ENCODE measurements around the gene OBP2A. TPM values are rescaled to one million over a fixed set of nuclear protein-coding genes. Genes with fewer than 3 reads are reported as not detected.
"Not testable (repeated sequence)": the region's sequence is repeated elsewhere in the genome, so short reads cannot be mapped to it uniquely, and the experiment has no call there.

The OBP2A gene, protein sequence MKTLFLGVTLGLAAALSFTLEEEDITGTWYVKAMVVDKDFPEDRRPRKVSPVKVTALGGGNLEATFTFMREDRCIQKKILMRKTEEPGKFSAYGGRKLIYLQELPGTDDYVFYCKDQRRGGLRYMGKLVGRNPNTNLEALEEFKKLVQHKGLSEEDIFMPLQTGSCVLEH
- not detected in 2 replicates for total RNA-seq

DNA sequence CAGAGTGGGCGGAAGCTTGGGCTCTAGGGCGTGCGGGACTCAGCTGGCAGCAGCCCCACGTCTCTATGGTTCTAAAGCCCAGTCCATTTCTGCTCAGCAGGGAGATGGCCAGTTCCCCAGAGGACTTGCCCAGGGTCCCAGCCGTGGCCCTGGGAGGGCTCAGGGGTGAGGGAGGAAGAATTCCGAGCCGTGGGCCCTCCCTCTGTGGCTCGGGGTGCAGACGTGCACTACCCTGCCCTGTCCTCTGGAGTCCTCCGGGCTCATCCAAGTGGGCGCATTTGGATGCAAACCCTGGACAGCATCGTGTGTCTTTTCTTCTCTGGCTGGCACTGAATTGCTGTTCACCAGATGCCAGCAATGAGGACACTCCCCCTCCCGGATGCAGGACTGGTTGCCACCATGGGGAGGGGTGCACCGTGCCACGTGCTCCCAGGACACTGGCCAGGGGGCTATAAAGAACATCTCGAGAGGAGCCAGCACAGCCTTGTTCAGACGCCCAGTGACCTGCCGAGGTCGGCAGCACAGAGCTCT lies at the start of gene OBP2A:
OBP2A (plus strand) TSS at position 481 of the 531 bp plus-strand sequence. CDS start 55 bp downstream, outside the sequence.
- not testable (repeated sequence) for DNase-seq (ENCODE audit: low read depth in 2 of 2)

DNA sequence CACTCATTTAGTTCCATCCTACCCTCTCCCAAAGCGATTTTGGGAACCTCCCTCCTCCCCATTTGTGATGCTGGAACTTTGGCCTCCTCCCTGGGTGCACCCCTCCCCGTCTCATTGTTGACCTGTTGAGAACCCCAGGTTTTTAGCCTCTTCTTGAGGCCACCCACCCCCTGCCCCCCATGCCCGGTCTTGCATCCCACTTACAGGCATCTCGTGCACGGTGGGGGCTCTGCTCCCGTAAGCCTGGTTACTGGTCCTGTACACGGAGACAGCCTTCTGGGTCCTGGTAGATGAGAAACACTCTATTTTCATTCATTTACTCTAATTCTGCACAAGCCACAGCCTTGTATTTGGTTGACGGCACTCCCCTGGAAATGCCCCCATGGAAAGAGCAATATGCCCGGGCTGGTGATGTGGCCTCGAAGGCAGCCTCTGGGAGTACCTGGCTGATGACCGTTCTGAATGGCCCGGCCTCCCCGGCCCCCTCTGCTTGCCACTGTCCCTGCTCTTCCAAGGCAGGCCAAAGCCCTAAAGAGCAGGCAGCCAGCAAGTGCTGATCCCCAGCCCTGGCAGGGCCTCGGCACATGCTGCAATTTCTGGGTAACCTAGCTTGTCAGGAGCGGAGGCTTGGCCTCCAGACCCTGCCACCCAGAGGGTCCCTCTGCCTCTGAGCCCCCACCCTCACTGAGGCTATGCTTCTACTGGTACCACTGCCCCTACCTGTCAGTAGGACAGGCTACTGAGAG lies 47.4 kb upstream of the OBP2A start:
- DNase-seq (ENCODE audit: low read depth in 2 of 2), result no peak

DNA sequence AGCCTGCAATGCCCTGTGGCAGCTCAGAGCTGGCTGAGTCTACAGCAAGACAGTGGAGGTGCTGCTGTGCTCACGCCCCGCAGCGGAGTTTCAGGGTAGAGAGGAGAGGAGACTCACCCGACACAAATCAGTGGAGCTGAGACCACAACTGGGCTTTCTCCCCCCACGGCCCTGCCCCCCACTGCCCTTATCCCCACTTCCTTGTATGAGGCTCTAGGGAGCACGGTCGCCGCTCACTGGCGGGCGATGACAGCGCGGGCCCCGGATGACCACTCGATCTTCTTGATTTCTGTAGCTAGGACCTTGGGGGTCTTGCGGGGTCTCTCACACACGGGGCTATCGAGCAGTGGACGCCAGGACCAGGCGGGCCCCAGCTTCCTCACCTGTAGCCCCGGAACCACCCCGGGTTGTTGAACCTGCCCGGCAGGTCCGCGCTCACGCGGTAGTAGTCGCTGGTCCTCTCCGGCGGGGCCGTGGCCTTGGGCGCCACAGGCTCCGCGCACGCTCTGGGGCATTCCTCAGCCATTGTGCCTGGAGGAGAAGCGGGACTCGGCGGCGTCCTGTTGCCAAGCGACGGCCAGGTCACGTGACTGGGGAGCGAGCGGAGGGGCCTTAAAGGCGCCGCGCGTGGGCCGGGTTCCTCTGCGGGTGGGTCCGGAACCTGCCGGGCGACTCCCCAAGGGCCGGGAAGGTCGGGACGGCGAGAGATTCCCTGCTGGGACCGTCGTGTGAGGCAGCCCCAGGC lies 46.4 kb upstream of the OBP2A start:
- DNase-seq (ENCODE audit: low read depth in 2 of 2), result peak; percentile 73 to 91

DNA sequence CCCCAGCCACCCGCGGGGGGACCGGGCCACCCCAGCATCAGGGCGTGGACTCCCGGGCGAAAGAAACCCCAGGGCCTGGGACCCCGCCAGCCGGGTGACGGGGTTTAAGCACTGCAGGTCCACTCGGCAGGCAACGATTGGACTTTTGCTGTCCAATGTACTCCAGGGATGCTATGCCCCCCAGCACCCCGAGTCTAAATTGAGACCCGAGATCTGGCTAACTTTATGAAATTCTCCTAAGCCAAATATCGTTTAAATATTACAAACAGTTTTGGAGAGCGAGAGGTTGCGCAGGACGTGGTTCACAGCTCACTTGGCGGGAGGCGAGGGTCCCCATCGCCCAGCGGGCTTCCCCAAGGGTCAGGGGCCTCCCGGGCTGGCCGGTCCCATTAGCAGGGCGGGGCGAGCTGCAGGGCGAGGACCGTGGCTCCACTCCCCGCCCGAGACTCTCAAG lies 45.8 kb upstream of the OBP2A start:
- DNase-seq (ENCODE audit: low read depth in 2 of 2), result peak; percentile 17 to 66

DNA sequence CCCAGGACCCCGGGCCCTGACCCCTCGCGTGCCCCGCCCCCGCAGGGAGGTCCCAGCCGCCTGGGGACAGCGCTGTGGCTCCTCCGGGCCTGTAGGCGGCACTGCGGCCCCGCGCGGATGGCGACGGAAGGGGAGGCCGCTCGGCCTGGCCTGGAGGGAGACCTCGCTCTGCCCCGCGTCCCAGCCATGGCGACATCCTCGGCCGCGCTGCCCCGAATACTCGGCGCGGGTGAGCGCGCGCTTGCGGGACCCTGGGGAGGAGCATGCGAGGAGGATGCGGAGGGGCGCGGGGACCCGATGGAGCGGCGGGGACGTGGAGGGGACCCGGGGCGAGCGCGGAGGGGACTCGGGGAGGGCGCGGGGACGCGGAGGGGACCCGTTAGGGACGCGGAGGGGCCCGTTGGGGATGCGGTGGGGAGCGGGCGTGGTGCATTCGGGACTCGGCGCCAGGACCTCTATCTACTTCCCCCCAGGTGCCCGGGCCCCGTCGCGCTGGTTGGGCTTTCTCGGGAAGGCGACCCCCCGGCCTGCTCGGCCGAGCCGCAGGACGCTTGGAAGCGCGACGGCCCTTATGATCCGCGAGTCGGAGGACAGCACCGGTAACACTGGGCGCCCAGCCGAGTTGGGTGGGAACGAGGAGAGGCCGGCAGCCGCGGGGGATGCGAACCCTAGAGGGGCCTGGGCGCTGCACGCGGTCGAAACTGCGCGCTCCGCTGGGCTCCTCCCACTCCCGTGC lies 45.2 kb upstream of the OBP2A start, which contains the start of gene MRPS2:
MRPS2 (plus strand) TSS at position 158 of the 736 bp plus-strand sequence; CDS start at position 187, 29 bp downstream.
- DNase-seq (ENCODE audit: low read depth in 2 of 2), result peak; percentile 65 to 90

DNA sequence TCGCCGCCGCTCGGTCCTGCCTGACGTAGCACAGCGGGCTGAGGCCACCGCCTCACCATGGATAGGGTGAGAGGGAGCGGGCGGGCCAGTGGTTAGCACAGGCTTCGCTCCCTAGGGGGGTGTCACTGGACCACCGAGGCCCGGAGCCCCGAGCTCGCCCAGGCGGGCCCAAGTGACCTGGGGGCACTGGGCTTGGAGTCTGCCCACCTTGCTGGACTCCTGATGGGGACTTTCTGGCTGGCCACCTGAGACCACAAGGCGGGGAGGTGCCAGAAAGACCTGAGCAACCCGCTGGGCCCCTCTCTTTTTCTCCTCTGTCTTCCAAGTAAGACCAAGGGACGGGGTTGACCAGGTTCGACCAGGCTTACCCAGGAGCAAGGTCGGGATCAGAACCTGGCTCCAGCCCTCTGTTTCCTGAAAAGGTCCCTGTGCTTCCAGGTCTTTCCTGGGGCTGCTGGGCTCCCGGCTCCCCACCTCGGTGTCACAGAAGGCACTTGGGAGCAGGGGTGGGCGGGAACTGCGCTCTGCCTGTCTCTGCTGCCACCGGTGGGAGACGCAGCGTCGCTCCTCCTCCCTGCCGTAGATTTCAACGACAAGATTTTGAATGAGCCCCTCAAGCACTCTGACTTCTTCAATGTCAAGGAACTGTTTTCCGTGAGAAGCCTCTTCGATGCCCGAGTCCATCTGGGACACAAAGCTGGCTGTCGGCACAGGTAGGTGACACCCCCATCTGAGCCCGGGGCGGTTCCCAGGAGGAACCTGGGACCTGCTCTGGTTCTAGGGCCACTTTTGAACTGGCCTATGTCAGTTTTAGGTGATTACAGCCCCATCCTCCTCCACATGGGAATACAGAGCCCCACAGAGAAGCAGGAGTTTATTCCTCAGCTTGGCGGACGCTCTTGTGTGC lies 44.4 kb upstream of the OBP2A start:
- DNase-seq (ENCODE audit: low read depth in 2 of 2), result peak; percentile 24 to 81

DNA sequence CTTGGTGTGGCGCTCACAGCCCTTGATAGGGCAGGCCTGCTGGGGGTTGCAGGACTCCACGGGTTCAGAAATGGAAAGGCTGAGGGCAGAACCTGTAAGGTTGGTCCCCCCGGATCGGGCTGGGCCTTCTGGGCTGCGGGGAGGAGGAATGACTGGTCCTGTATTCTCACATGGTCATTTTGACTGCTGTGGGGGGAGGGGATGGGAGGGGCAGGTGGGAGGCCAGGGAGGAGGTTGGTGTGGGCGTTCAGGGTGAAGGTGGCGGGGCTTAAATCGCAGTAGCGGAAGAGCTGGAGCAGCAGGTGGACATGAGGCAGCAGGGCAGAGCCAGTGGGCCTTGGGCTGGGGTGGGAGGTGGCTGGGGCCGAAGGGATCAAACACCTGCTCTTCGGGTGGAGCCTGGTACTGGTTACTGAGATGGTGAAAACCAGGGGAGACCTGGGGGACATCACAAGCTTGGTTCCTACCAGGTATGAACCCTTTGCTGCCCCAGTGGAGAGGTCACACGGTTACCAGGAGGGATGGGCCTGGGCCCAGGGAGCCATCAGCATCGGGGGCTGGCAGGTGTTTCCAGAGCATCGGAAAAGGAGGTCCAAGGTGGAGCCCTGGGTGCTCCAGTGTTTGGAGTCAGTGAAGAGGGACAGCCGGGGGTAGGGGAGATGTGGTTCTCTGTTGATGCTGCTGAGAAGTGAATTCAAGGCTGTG lies 43.6 kb upstream of the OBP2A start:
- DNase-seq (ENCODE audit: low read depth in 2 of 2), result no peak

DNA sequence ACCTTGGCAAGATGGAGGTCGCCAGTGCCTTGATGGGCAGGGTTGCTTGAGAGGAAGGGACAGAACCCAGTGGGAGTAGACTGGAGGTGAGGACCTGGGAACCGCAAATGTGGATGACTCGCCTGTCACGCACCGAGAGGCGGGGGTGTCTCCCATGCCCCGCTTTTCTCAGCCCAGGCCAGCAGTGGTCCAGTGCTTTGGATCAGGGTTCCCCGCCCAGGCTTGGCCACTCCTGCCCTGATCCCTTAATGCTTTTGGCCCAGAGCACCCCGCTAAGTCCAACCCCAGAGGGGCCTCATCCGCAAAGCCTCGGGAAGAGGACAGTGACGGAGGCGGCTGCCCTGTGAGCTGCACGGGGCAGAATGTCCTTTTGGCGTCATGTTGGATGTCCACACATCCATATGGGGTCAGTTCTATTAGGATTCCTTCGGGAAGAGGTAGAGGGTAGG lies 43.0 kb upstream of the OBP2A start:
- no peak for DNase-seq (ENCODE audit: low read depth in 2 of 2)

DNA sequence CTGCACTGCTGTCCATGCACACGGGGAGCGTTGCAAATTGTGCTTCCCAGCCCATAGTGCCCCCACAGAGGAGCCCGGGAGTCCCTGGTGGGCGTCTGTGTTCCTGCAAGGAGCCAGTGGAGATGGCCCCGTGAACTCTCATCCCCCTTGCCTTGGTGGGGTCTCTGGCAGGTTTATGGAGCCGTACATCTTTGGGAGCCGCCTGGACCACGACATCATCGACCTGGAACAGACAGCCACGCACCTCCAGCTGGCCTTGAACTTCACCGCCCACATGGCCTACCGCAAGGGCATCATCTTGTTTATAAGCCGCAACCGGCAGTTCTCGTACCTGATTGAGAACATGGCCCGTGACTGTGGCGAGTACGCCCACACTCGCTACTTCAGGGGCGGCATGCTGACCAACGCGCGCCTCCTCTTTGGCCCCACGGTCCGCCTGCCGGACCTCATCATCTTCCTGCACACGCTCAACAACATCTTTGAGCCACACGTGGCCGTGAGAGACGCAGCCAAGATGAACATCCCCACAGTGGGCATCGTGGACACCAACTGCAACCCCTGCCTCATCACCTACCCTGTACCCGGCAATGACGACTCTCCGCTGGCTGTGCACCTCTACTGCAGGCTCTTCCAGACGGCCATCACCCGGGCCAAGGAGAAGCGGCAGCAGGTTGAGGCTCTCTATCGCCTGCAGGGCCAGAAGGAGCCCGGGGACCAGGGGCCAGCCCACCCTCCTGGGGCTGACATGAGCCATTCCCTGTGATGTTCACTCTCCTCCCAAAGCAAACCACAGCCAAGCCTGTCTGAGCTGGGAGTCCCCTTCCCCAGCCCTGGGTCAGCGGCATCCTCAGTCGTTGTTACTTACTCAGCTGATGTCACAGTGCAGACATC lies 42.3 kb upstream of the OBP2A start:
- no peak for DNase-seq (ENCODE audit: low read depth in 2 of 2)

DNA sequence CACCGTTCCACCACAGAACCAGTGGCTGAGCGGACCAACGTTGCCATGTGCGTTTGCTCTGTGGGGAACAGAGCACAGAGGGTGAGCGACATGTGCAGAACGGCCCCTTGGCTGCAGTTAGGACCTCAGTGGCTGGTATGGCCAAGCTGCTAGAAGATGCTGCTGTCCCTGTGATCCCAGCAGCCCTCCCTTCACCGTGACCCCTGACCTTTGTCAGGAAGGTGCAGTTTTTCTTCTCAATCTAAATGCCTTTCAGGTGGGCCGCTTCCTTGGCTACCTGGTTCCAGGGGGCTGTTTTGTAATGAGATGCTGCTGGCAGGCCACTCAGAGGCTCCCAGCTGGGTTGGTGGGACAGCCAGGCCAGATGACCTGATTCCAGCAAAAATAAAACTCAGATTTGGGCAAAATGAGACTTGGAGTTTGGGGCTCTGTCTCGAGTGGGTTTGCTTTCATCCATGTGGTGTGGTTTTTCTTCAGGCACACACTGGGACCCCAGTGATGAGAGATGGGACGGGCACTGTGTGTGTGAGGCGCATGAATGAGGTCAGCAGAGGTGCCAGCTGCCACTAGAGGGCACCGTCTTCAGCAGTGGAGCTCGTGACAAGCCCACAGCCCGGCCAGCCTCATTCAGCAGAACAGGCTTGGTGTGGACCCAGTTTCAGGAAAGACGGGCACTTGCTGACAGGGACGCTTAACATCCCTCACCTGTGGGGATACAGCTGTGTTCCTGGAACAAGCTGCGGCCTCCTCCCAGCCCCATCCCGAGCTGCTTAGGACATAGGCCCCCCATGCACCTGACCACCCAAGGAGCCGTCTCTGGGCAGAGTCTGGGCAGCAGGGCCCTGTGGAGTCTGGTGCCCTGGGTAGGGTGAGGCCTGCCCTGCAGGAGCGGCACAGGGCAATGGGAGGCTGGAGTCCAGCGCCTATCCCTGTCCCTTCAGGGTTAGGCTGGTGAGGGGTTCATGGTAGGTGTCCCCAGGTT lies 41.4 kb upstream of the OBP2A start:
- DNase-seq (ENCODE audit: low read depth in 2 of 2), result peak; percentile 50 to 73

DNA sequence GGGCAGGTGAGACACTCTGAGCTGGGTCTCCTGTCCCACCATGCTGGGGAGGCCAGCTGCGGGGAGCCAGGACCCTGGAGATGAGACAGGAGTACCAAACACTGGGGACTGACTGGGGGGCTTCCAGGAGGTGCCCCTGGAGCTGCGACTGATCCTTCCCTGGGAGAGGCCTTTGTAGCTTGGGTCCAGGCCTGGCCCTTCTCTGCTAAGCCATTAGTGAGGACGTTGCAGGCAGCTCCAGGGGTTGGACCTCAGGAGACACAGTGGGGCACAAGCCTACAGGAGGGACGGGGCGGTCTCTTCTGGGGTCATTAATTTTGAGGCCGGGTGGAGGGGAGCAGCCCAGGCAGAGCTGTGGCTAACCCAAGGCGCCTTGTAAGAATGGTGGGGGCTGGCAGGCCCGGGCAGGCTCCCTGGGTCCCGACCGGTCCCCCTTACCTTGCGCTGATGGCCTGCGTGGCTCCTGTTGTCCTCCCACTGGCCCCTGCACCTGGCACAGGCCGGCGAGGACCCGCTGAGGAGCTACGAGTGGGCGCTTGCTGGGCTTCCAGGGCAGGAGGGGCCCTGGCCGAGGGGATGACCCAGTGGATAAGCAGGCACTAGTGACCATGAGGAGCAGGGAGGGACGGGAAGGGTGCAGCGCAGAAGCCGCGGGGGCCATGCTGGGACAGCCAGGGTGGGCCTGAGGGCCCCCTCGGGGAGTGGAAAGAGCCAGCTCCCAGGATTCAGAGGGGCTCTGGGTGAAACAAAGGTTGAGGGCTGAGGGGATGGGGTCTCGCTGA lies 40.3 kb upstream of the OBP2A start:
- no peak for DNase-seq (ENCODE audit: low read depth in 2 of 2)

DNA sequence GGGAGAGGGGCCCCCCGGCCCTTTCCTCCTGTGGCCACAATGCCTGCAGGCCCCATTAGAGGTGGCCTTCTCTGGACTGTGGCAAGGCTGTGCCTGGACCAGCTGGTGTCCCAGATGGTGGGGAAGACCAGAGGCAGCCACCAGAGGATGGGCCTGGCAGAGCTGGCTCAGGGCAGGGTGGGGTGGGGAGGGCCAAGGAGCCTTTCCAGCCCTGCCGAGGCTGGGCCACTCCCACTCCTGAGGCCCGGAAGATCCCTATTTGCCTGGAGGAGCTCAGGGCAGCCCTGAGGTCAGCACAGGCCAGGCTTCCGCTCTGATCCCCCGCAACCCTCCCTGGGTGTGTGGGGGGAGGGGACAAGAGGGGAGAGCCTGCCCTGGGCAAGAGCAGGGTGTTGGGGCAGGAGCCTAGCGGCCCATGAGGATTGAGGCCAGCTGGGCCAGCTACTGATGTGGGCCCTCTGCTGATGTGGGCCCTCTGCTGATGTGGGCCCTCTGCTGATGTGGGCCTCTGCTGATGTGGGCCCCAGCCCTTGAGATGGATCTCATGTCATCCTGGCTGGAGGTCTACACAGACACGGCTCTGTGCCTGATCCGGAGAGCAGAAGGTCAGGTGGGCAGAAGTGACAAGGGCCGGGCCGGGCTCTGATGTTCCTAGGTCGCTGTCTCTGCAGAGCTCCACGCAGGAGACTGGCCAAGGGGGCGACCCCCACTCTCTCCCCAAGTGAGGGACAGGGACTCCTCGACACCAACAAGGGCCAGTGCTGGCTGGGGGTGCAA lies 39.4 kb upstream of the OBP2A start:
- DNase-seq (ENCODE audit: low read depth in 2 of 2), result no peak

DNA sequence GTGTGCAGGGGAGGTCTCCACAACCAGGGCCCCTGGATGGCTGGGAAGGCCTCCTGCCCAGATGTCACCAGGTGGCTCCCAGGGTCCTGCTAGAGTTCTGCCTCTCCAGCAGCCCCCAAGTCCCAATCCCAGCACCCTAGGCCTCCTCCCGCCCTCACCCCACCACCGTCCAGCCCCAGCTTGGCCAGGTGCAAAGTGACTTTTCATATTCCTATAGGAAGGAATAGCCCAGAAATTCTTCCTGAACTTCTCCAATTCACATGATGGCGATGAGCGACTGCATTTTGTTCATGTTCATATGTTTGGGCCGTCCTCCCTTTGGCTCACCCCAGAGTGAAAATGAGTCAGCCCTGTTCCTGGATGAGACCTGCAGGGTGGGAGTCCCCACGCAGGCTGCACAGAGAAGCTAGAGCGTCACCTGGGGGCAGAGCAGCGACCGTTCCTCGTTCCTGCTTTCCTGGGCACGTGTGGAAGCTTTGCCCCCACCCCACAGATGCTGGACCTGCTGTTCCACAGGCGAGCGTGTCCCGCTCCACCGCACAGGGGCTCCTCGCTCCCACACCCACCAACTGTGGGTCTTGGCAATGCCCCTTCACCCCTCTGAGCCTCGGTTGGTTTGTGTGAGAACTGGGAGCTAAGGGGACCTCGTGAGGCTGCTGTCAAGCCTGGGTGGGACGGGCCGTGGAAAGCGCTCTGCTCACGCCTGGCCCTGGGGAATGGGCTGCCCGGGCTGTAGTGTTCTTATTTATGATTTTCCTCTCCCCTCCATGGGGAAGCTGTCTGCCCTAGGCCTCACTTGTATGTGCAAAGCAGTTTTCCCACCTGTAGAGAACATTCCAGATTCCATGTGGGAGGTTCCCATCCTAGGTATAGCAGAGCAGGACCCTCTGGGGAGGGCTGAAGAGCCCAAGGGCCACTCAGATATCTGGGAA lies 38.6 kb upstream of the OBP2A start:
- no peak for DNase-seq (ENCODE audit: low read depth in 2 of 2)

DNA sequence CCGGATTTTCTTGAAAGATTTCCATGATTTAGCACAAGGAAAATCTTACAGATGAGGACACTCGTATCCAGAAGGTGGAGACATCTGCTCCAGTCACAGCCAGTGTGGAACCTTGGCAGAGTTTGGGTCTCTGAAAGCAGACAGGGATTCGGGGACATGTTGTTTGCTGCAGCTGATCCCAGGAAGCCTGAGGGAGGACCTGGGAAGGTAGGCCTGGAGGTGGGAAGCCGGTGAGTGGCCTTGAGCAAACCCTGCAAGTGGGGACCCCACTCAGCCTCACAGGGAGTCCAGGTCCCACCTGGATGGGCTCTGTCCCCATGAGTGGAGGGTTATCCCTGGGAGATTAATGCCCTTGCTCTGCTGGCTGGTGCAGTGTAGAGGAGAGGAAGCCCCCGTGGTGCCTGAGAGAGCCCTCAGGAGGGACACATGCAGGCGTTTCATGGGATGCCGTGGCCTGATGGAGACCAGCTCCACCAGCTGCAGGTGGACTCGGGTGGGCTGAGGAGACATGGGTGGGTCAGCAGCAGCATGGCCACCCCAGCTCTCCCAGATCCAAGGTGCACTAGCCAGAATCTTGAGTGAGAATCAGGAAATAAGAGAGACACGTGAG lies 37.6 kb upstream of the OBP2A start:
- DNase-seq (ENCODE audit: low read depth in 2 of 2), result no peak
